GM21737 (cell line): ENCODE measurements around the gene ATG2B.
A peak's percentile ranks its signal among the peaks of the same experiment; 100 is the strongest.

Experiments
- ATAC-seq: cut with Tn5 transposase; IDR thresholded peaks from one replicate; pipeline ENCODE4 v1.9.1; 2021; ENCODE audit warnings: mild to moderate bottlenecking, moderate library complexity; ENCODE audit not compliant: unreplicated experiment

Gene ATG2B, protein sequence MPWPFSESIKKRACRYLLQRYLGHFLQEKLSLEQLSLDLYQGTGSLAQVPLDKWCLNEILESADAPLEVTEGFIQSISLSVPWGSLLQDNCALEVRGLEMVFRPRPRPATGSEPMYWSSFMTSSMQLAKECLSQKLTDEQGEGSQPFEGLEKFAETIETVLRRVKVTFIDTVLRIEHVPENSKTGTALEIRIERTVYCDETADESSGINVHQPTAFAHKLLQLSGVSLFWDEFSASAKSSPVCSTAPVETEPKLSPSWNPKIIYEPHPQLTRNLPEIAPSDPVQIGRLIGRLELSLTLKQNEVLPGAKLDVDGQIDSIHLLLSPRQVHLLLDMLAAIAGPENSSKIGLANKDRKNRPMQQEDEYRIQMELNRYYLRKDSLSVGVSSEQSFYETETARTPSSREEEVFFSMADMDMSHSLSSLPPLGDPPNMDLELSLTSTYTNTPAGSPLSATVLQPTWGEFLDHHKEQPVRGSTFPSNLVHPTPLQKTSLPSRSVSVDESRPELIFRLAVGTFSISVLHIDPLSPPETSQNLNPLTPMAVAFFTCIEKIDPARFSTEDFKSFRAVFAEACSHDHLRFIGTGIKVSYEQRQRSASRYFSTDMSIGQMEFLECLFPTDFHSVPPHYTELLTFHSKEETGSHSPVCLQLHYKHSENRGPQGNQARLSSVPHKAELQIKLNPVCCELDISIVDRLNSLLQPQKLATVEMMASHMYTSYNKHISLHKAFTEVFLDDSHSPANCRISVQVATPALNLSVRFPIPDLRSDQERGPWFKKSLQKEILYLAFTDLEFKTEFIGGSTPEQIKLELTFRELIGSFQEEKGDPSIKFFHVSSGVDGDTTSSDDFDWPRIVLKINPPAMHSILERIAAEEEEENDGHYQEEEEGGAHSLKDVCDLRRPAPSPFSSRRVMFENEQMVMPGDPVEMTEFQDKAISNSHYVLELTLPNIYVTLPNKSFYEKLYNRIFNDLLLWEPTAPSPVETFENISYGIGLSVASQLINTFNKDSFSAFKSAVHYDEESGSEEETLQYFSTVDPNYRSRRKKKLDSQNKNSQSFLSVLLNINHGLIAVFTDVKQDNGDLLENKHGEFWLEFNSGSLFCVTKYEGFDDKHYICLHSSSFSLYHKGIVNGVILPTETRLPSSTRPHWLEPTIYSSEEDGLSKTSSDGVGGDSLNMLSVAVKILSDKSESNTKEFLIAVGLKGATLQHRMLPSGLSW (N-terminal part only)

GRCh38 chr14:96362965-96363750 is at the start of gene ATG2B, which contains the start of gene GSKIP:
TSS of gene ATG2B (minus strand) at chr14:96363341. CDS start at chr14:96362976, 365 bp downstream.
TSS of gene GSKIP (plus strand) at chr14:96363526. CDS start at chr14:96382248, 18,722 bp downstream.
- peak; percentile 74 for ATAC-seq

DNA sequence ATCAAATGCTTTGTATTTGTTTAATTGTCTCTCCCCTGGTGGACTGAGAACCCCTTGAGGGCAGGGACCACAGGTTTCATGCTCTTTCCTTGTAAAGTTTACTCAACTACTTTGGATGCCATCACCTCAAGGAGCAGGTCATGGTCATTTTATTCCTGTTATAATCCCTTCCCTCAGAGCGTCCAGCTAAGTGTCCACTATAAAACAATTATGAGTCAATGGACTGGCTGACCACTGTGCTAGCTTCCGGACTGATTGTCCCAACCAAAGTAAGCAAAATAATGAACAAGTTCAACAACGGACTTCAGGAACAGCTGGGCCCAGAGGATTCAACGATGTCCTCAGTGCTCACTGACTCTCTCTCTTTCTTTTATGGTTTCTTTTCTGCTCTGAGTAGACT is 47.0 kb upstream of the ATG2B start:
- ATAC-seq = no peak

DNA sequence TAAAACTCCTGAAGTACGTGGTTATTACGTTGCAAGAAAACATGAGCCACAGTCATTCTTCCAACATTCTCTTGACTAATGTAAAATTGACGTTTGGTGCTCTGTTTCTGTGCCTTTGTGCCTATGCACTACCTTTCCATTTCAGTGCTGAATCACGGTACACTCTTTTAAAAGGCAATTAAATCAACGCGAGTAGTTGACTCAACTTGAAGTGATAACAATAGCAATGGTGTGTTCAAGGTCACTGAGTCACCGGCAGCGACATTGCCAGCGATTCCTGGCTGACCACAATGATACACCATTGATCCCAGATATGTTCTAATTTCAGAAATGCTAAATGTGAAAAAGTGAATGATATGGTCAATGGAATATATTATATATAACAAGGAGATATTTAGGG is 46.6 kb upstream of the ATG2B start:
- ATAC-seq = no peak

DNA sequence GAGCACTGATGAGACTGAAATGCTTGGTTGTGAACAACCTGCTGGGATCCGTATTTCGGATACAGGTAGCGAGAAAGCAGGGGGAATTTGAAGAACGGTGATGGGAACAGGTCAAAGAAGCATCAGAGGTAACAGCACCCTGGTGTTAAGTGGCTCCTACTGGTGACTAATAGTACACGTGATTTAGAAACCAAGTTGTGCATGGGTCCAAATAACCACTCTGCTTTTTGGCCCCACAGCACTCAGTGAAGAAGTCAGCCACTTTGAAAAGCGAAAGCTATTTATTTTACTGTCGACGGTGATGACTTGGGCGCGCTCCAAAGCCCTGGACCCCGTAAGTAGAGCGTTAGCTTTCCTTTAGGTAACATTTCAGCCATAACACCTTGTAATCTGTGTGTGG is 45.5 kb upstream of the ATG2B start:
- no peak for ATAC-seq

- no peak for ATAC-seq
These were observed 44.9 kb upstream of the ATG2B start for GRCh38 chr14:96407935-96408570.

- ATAC-seq = no peak
These were observed 42.5 kb upstream of the ATG2B start for GRCh38 chr14:96405677-96406076.

DNA sequence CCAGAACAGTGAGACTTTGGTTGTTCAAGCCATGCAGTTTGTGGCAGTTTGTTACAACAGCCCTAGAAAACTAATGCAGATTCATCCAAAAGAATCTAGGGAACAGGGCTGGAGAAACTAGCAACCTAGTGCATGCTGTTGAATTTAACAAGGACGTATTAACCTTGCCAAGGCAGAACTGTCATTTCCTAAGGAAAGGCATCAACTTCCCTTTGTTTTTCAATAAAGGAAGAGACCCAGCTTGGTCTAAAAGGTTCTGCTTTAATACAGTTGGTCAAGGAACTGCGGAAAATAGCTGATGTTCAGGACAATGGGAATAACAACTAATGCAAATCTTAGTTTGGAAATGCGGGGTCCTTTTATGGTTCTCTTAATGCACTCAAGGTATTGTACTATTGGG is 40.3 kb upstream of the ATG2B start:
- ATAC-seq = no peak

DNA sequence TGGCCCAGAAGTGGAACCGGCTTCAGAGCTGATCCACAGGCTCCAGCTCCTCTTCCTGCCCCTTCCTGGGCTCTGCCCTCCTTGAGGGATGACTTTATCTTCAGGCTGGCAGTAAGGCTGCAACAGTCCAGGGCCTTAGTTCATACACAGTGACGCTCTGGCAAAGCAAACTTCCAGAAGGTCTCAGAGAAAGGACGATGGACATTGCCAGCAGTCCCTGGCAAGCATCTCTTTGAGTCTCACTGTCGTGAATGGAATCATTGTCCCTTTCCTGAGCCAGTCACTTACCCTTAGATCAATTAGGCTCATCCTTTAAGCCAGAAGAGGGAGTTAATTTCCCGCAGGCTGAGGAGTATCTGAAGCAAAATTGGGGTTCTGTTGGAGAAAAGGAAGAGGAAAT is 37.4 kb upstream of the ATG2B start:
- ATAC-seq = no peak

DNA sequence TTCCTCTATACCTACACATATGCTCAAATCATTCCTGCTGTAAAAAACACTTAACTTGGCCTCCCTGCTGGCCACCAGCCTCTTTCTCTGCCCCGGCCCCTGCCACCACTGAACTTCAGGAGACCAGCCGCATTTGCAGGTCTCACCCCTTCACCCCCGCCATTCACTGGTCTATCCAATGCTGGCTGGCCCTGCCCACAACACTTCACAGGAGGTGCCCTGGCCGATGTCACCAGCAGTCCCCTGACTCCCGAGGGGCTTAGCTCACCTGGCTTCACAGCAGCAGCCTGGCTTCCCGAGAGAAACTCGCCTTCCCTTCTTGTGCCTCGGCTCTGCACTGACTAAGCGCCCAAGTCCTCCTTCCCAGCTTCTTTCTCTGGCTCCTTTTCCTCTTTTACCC is 36.3 kb upstream of the ATG2B start:
- ATAC-seq = no peak

DNA sequence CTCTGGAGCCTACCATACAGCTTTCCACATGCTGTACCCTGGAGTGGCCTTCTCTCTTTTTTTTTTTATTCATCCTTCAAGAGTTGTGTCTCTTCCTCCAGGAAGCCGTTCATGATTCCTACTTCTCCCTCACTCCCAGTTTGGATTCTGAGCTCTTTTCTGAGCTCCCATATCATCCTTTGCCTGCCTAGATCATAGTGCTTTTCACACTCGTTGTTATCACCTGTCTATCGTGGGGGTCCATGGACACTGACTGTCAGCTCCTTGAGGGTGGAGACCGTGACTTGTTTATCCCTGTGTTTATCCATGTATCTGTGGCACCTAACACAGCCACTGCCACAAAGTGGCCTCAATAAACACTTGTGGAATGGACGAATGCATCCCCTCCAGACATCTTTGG is 35.8 kb upstream of the ATG2B start:
- no peak for ATAC-seq

GRCh38 chr14:96398432-96398831 is 35.3 kb upstream of the ATG2B start:
- ATAC-seq = no peak

DNA sequence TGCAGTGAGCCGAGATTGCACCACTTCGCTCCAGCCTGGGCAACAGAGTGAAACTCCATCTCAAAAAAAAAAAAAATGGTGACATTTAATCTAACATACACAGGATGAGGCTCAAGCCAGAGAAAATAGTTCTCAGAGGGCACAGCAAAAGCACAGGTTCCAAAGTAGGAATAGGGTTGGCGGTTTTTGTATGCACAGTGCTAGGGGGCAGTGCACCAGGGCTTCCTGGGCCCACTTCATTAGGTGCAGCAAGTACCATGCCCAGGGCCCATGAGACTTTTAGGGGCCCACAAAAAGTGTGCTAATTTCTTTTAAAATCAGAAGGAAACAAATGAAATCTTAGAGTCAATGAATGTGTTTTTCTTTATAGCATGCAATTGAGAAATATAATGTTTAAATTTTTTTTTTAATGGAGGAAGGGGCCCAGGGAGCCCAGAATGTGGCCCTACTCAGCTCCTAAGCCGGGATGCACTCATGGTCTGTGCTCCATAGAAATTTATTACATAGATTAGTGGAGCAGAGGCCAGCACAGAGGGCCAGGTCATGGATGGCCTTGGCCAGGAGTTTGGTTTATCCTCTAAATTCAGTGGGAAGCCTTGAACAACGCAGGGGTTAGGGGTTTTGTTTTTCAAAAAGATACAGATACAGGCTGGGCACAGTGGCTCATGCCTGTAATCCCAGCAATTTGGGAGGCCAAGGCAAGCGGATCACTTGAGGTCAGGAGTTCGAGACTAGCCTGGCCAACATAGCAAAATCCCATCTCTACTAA is 31.1 kb upstream of the ATG2B start:
- ATAC-seq = no peak

DNA sequence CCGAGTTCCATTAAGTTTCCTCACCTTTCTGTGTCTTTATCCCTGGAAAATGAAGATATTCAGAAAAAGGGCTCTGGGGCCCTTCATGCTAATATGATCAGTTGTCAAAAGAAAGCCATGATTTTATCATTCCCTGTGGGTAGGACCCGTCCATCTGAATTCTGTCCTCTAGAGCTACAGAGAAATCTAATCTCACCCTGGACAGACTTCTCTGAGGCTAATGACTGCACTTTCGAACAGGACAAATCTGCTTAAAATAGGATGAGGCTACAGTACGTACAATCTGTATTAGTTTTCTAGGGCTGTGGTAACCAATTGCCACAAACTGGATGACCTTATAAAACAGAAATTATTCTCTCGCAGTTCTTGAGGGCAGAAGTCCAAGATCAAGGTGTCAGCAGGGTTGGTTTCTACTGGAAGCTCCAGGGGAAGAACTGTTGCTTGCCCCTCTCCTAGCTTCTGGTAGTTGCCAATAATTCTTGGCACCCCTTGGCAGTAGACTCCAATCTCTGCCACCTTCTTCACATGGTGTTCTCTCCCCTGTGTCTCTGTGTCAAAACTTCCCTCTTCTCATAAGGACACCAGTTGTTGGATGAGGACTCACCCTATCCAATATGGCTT is 30.0 kb upstream of the ATG2B start:
- no peak for ATAC-seq

- peak; percentile 90 for ATAC-seq
These were observed 28.4 kb upstream of the ATG2B start for GRCh38 chr14:96391293-96392118.

- ATAC-seq = no peak
These were observed 27.8 kb upstream of the ATG2B start for GRCh38 chr14:96390965-96391292.

DNA sequence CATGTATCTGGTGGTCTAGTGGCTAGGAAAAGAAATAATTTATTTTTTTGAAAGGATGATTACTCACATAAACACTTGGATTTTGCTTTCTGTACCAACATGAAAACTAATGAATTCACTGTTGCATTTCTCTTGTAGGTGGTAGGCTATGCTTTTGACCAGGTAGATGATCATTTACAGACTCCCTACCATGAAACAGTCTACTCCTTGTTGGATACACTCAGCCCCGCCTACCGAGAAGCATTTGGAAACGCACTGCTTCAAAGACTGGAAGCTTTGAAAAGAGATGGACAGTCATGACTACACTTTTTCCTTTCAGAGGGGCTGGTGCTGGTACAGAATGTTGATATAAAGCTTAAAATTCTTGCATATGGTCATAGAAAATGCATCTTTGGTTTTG is 22.2 kb upstream of the ATG2B start:
- no peak for ATAC-seq

GRCh38 chr14:96384740-96385139 is 21.6 kb upstream of the ATG2B start:
- no peak for ATAC-seq

- no peak for ATAC-seq
These were observed 20.9 kb upstream of the ATG2B start for GRCh38 chr14:96384053-96384452.
